ENCODE measurements around the gene AMACR. TPM values are rescaled to one million over a fixed set of nuclear protein-coding genes. Genes with fewer than 3 reads are reported as not detected.

Gene AMACR
- total and polyA plus RNA-seq, 2 experiments from 2014 or later: 6.7 to 12.6 TPM

- Mint-ChIP-seq H3K4me3 (no peak overlapping the region), H3K4me1 (peaks cover 13% of the 10 kb centered on the region), H3K27ac (no peak overlapping the region), H3K9me3 (no peaks in the 10 kb centered on the region), H3K27me3 (ENCODE audit: insufficient read depth, low read depth, poor library complexity) (peaks cover 2% of the 10 kb centered on the region), H3K36me3 (ENCODE audit: low read depth) (peaks cover 4% of the 10 kb centered on the region)
- no peak for DNase-seq (ENCODE audit: low spot score)
- H3F3A ChIP-seq (replicated peaks; ENCODE audit: low read depth): no peaks in the 10 kb centered on the region
- no peak overlapping the region for H2AFZ ChIP-seq
- H3K27ac ChIP-seq (ENCODE audit: low read depth): no peak overlapping the region
- no peak overlapping the region for H3K4me3 ChIP-seq
- no peak for TF ChIP-seq CTCF (conservative IDR thresholded peaks at IDR 0.05; ENCODE audit: low read depth in 2 of 2)
- no peak for TF ChIP-seq REST (IDR thresholded peaks at IDR 0.05; ENCODE audit: unreplicated experiment)
- no peak for TF ChIP-seq CREB1 (CRISPR knock-in tag; IDR thresholded peaks at IDR 0.05; ENCODE audit: low read depth)
- no peak for TF ChIP-seq EZH2phosphoT487 (IDR thresholded peaks at IDR 0.05; ENCODE audit: unreplicated experiment)
- TF ChIP-seq EZH2 (IDR thresholded peaks at IDR 0.05; ENCODE audit: low read depth, unreplicated experiment): no peak
- TF ChIP-seq ZNF462 (CRISPR knock-in tag; IDR thresholded peaks at IDR 0.05): no peak
- TF ChIP-seq POLR2AphosphoS5 (IDR thresholded peaks at IDR 0.05; ENCODE audit: low read depth): no peak
- TF ChIP-seq NANOG (IDR thresholded peaks at IDR 0.05; ENCODE audit: borderline replicate concordance): no peak
- TF ChIP-seq JUNB (IDR thresholded peaks at IDR 0.05; ENCODE audit: unreplicated experiment): no peak
- no peak for TF ChIP-seq ETS1 (IDR thresholded peaks at IDR 0.05)
- TF ChIP-seq STAT1 (IDR thresholded peaks at IDR 0.05; ENCODE audit: unreplicated experiment): no peak
- no peak for TF ChIP-seq ZNF114 (CRISPR knock-in tag; IDR thresholded peaks at IDR 0.05)
- no peak for TF ChIP-seq ZNF331 (CRISPR knock-in tag; IDR thresholded peaks at IDR 0.05; ENCODE audit: low read depth)
- H3K4me1 ChIP-seq (ENCODE audit: insufficient read depth): no peaks in the 10 kb centered on the region; the same call in 1 of the 2 replicates
- no peak overlapping the region for H3K4me2 ChIP-seq
- peaks cover 17% of the 10 kb centered on the region; the same call in 1 of the 2 replicates for H3K9me2 ChIP-seq (ENCODE audit: insufficient read depth)
- H3K36me3 ChIP-seq (ENCODE audit: insufficient read depth): no peaks in the 10 kb centered on the region
- H3K79me2 ChIP-seq (replicated peaks; ENCODE audit: insufficient read depth): no peaks in the 10 kb centered on the region
- H4K20me1 ChIP-seq (replicated peaks; ENCODE audit: insufficient read depth): no peaks in the 10 kb centered on the region
- no peak for ATAC-seq
- no peaks in the 10 kb centered on the region for H3K27me3 ChIP-seq (ENCODE audit: insufficient read depth)
These were observed 32.6 kb upstream of the AMACR start for GRCh38 chr5:34040472-34040871.
